B cell (primary cell): Measurements from ENCODE around the gene PRX. TPM values are rescaled to one million over a fixed set of nuclear protein-coding genes. Genes with fewer than 3 reads are reported as not detected.
A peak's percentile ranks its signal among the peaks of the same experiment; 100 is the strongest.

Experiments used
- ATAC-seq: fragments of 200-7000 bp; cut with Tn5 transposase; one replicate; pipeline ENCODE4 v1.10.0; 2021; ENCODE audit warnings: low read depth, mild to moderate bottlenecking, moderate number of reproducible peaks, moderate library complexity
- CTCF ChIA-PET: fragments of 350-600 bp; sonication (Branson Sonifier 250); formaldehyde crosslinking; loops from one replicate; lab custom pipeline; 2021; ENCODE audit warnings: antibody characterized with exemption, inconsistent platforms; lab: Charles Lee
- POLR2A ChIA-PET: fragments of 350-600 bp; sonication (Branson Sonifier 250); formaldehyde crosslinking; loops from one replicate; lab custom pipeline; 2021; ENCODE audit warnings: antibody characterized with exemption; lab: Charles Lee
- DNase-seq: peaks from one replicate; pipeline ENCODE4 v3.0.0; 2013
- H2AFZ ChIP-seq: 2 replicates; pipeline ENCODE4 v1.6.1; 2012; ENCODE audit warnings: mild to moderate bottlenecking, low read depth, low read length; ENCODE audit not compliant: insufficient read depth, poor library complexity, severe bottlenecking
- H3K27ac ChIP-seq, 2 donors: 1 replicate in 1 of 2; 2 replicates in 1 of 2; pipeline ENCODE4 v1.5.1; 2012 to 2013; ENCODE audit warnings: low read length in 2 of 2, mild to moderate bottlenecking in 2 of 2, moderate library complexity in 1 of 2
- H3K27me3 ChIP-seq, 4 experiments: fragments of 200-600 bp in 1 of 4; sonication (generic) in 1 of 4; replicated peaks in 1 of 4; 1 replicate in 2 of 4; 2 replicates in 2 of 4; pipeline versions ENCODE4 v1.6.1 to v1.7.0; 2013 to 2016; ENCODE audit warnings: low read length in 3 of 4, mild to moderate bottlenecking in 2 of 4, mixed read lengths in 1 of 4, moderate library complexity in 1 of 4; ENCODE audit not compliant: insufficient read depth in 4 of 4, control insufficient read depth in 3 of 4; ENCODE audit errors: control extremely low read depth in 1 of 4
- H3K36me3 ChIP-seq, 2 experiments: replicated peaks in 1 of 2; 1 replicate in 1 of 2; 2 replicates in 1 of 2; pipeline versions ENCODE4 v1.6.1 to v1.7.1; 2013; ENCODE audit warnings: low read length in 1 of 2; ENCODE audit not compliant: insufficient read depth in 2 of 2, control insufficient read depth in 1 of 2; ENCODE audit errors: control extremely low read depth in 1 of 2, extremely low read depth in 1 of 2
- H3K4me1 ChIP-seq, 2 donors: fragments of 200-600 bp in 1 of 2; sonication (generic) in 1 of 2; 1 replicate in 1 of 2; 2 replicates in 1 of 2; pipeline versions ENCODE4 v1.5.1 to v1.6.1; 2013 to 2017; ENCODE audit warnings: low read length in 2 of 2; ENCODE audit not compliant: control insufficient read depth in 2 of 2, insufficient read depth in 2 of 2
- H3K4me2 ChIP-seq: replicated peaks from 2 replicates; pipeline ENCODE3; 2012; ENCODE audit warnings: mild to moderate bottlenecking, low read depth, low read length; ENCODE audit not compliant: poor library complexity, severe bottlenecking
- H3K4me3 ChIP-seq, 5 experiments: fragments of 200-600 bp in 1 of 5; sonication (generic) in 1 of 5; 1 replicate in 3 of 5; 2 replicates in 2 of 5; pipeline versions ENCODE4 v1.5.1 to v1.7.0; 2011 to 2016; ENCODE audit warnings: low read length in 4 of 5, mild to moderate bottlenecking in 4 of 5, low read depth in 2 of 5, control low read depth in 1 of 5, moderate library complexity in 1 of 5; ENCODE audit not compliant: insufficient read depth in 1 of 5; ENCODE audit errors: control extremely low read depth in 1 of 5, extremely low read depth in 1 of 5
- H3K79me2 ChIP-seq: fragments of 200-600 bp; sonication (generic); one replicate; pipeline ENCODE4 v1.6.0; 2016; ENCODE audit warnings: low read length; ENCODE audit not compliant: control insufficient read depth, insufficient read depth
- H3K9ac ChIP-seq: fragments of 200-600 bp; sonication (generic); 2 replicates; pipeline ENCODE4 v1.6.1; 2017; ENCODE audit warnings: mild to moderate bottlenecking, low read length, moderate library complexity
- H3K9me3 ChIP-seq, 3 donors: one replicate each; pipeline versions ENCODE4 v1.6.1 to v1.7.1; 2013; ENCODE audit warnings: low read length in 2 of 3; ENCODE audit not compliant: control insufficient read depth in 2 of 3, insufficient read depth in 1 of 3; ENCODE audit errors: control extremely low read depth in 1 of 3
- H4K20me1 ChIP-seq: 2 replicates; pipeline ENCODE4 v1.6.0; 2012; ENCODE audit warnings: mild to moderate bottlenecking, low read length; ENCODE audit not compliant: insufficient read depth, control insufficient read depth, poor library complexity, severe bottlenecking
- H3K27ac Mint-ChIP-seq: one replicate; pipeline ENCODE4 v1.8.0; 2021; ENCODE audit warnings: mixed read lengths
- H3K27me3 Mint-ChIP-seq: one replicate; pipeline ENCODE4 v1.8.0; 2021; ENCODE audit warnings: mixed read lengths
- H3K4me1 Mint-ChIP-seq: one replicate; pipeline ENCODE4 v1.8.0; 2021; ENCODE audit warnings: mixed read lengths
- H3K4me3 Mint-ChIP-seq: one replicate; pipeline ENCODE4 v1.8.0; 2021; ENCODE audit warnings: mixed read lengths
- H3K9me3 Mint-ChIP-seq: one replicate; pipeline ENCODE4 v1.8.0; 2022; ENCODE audit warnings: mixed read lengths; ENCODE audit not compliant: insufficient read depth
- CTCF ChIP-seq: fragments of 200-600 bp; IDR thresholded peaks from one replicate; pipeline ENCODE4 v1.8.0; 2022; ENCODE audit warnings: antibody characterized with exemption, mild to moderate bottlenecking
- EZH2 ChIP-seq: IDR thresholded peaks from 2 replicates; pipeline ENCODE4 v1.6.1; 2012; ENCODE audit warnings: borderline replicate concordance, low read depth, mild to moderate bottlenecking, moderate library complexity, low read length; ENCODE audit not compliant: insufficient read depth, poor library complexity, severe bottlenecking
- WGBS: methylation state at CpG from one replicate; pipeline ENCODE4 v1.1.5; 2013; ENCODE audit warnings: missing lambda C conversion rate; ENCODE audit not compliant: insufficient coverage; 5-methylcytosine and 5-hydroxymethylcytosine counted together
- intact Hi-C: fragments of 100-400 bp; cut with micrococcal nuclease; formaldehyde crosslinking; loops from one replicate; pipeline ENCODE4 v1.10.0; 2022
- polyA plus RNA-seq: library from polyadenylated mRNA; depleted of rRNA; stranded (reverse); fragments of >200 nt; gene quantifications from 2 replicates; pipeline ENCODE4 v1.2.3, GENCODE V29; 2012
- total RNA-seq, 2 donors: library from RNA; stranded (reverse); fragments of 120-200 nt in 1 of 2; gene quantifications; 1 replicate in 1 of 2; 2 replicates in 1 of 2; pipeline versions ENCODE4 v1.2.3 to v1.2.4, GENCODE V29; 2013 to 2022

Gene PRX
- total and polyA plus RNA-seq, 2 donors (not counting 1 experiment from before 2014, with no cell fraction given): 1.1 to 2.5 TPM

GRCh38 chr19:40423938-40424337 is 10.8 kb upstream of the PRX start:
- H3K27ac Mint-ChIP-seq: no peak overlapping the region
- Histone ChIP-seq H3K4me2 (peak overlapping the region; percentile 92), H3K36me3 (peaks cover 0 to 9% of the 10 kb centered on the region in 2 experiments), H3K79me2 (peaks cover 26% of the 10 kb centered on the region), H4K20me1 (no peaks in the 10 kb centered on the region), H3K27me3 (no peaks in the 10 kb centered on the region), H2AFZ (no peak overlapping the region), H3K4me3 (no peak overlapping the region), H3K9me3 (no peaks in the 10 kb centered on the region), H3K27ac (no peak overlapping the region), H3K4me1 (peaks cover 14 to 28% of the 10 kb centered on the region in 2 donors), H3K9ac (no peak overlapping the region)
- ChIA-PET CTCF (interaction anchor here (0.5 to 9.5 kb wide), 7 partner anchors 12 to 138 kb away, joined by 3 to 86 read pairs (median 5); partner anchors contain the start of genes BLVRB, SERTAD3 and SPTBN4), POLR2A (interaction anchor here (1.2 to 5.8 kb wide), 2 partner anchors 10 to 20 kb away, joined by 3 to 63 read pairs; partner anchors contain the start of gene SERTAD3)
- ATAC-seq (no peak), DNase-seq (no peak)
- H3K4me3 Mint-ChIP-seq: peak overlapping the region; percentile 34
- intact Hi-C loops: no loop called here
- H3K27me3 Mint-ChIP-seq: no peaks in the 10 kb centered on the region
- 100% methylated on average over 1 of the region's 6 CpGs for WGBS
- H3K9me3 Mint-ChIP-seq: no peaks in the 10 kb centered on the region
- H3K4me1 Mint-ChIP-seq: peaks cover 32% of the 10 kb centered on the region
- TF ChIP-seq EZH2: no peak
- TF ChIP-seq CTCF: no peak

GRCh38 chr19:40422748-40423566 is 9.8 kb upstream of the PRX start:
- TF ChIP-seq EZH2: no peak
- TF ChIP-seq CTCF: no peak
- DNase-seq: no peak
- intact Hi-C loops: no loop called here

More at GRCh38 chr19:40422748-40423566, 9.8 kb upstream of the PRX start:
- Histone ChIP-seq H3K4me1 (peaks cover 14 to 28% of the 10 kb centered on the region in 2 donors), H3K4me2 (no peak overlapping the region), H3K9me3 (no peaks in the 10 kb centered on the region), H3K79me2 (peaks cover 26% of the 10 kb centered on the region), H3K27me3 (no peaks in the 10 kb centered on the region), H3K4me3 (no peak overlapping the region), H2AFZ (no peak overlapping the region), H4K20me1 (no peaks in the 10 kb centered on the region), H3K27ac (no peak overlapping the region), H3K9ac (no peak overlapping the region), H3K36me3 (peaks cover 0 to 9% of the 10 kb centered on the region in 2 experiments)
- POLR2A ChIA-PET: interaction anchor here (0.7 to 5.8 kb wide), 2 partner anchors 10 to 21 kb away, joined by 3 to 63 read pairs; partner anchors contain the start of gene SERTAD3
- H3K4me3 Mint-ChIP-seq: no peak overlapping the region
- no peaks in the 10 kb centered on the region for H3K27me3 Mint-ChIP-seq
- CTCF ChIA-PET: interaction anchor here (1.3 to 9.5 kb wide), 4 partner anchors 19 to 118 kb away, joined by 4 to 87 read pairs (median 46); partner anchors contain the start of genes BLVRB, SERTAD3 and SPTBN4
- ATAC-seq: no peak
- 98% methylated on average over 25 of the region's 31 CpGs for WGBS
- H3K9me3 Mint-ChIP-seq: no peaks in the 10 kb centered on the region
- H3K27ac Mint-ChIP-seq: no peak overlapping the region
- peaks cover 32% of the 10 kb centered on the region for H3K4me1 Mint-ChIP-seq
